ENCODE results near the gene STXBP6.

- no peak for TF ChIP-seq CTCF (IDR thresholded peaks at IDR 0.05)
- TF ChIP-seq EZH2 (IDR thresholded peaks at IDR 0.05) = no peak
- no peak for TF ChIP-seq EZH2phosphoT487 (IDR thresholded peaks at IDR 0.05)
Measured at GRCh38 chr14:25052921-25053320, 3.0 kb upstream of the STXBP6 start.

Data from neural progenitor cell (in vitro differentiated cells).